ENCODE data around the gene FIZ1.

DNA sequence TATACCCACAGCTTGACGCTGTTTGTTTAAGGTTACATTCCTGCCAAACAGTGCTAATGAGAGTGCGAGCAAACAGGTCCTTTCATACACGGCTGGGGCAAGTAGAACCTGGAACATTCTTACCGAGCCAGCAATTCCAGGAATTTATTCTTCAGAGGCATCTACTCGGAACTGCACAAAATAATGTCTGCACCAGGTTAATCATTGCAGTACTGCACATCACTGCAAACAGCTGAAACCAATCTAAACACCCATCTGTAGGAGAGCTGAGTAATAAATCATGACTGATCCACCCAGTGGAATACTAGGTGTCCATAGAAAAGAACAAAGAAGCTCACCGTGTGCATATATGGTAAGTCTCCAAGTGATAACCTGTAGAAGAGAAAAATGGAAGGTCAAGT, 17.5 kb downstream of the FIZ1 start:
- TF ChIP-seq CTCF (IDR thresholded peaks at IDR 0.05) (no peak), POLR2A (IDR thresholded peaks at IDR 0.05) (peak in 1 of 2 donors; percentile 16)

All from thyroid gland (tissue), 4 donors.